Cardiac fibroblast (primary cell): ENCODE measurements around the gene ARFIP2.

Source experiments
- DNase-seq, 2 donors: peaks; one replicate each; pipeline versions ENCODE4 v3.0.0 to v3.0.0-alpha.2; 2010; ENCODE audit warnings: low read depth in 2 of 2
- H3K4me3 ChIP-seq, 2 donors: replicated peaks in 1 of 2; 1 replicate in 1 of 2; 2 replicates in 1 of 2; pipeline ENCODE4 v1.5.1; 2011; ENCODE audit warnings: low read depth in 2 of 2, low read length in 2 of 2, mild to moderate bottlenecking in 2 of 2, moderate library complexity in 1 of 2
- CTCF ChIP-seq: IDR thresholded peaks from one replicate; pipeline ENCODE4 v1.5.1; 2011; ENCODE audit warnings: low read depth, mild to moderate bottlenecking, low read length, inconsistent platforms

Gene ARFIP2

GRCh38 chr11:6489306-6489705 is 8.2 kb upstream of the ARFIP2 start:
- no peak for DNase-seq
- TF ChIP-seq CTCF, result no peak
- no peak overlapping the region for H3K4me3 ChIP-seq

GRCh38 chr11:6488821-6489220 is 7.7 kb upstream of the ARFIP2 start:
- no peak for TF ChIP-seq CTCF
- no peak for DNase-seq
- H3K4me3 ChIP-seq, result no peak overlapping the region

- no peak for DNase-seq
- no peak for TF ChIP-seq CTCF
- no peak overlapping the region for H3K4me3 ChIP-seq
Observed at GRCh38 chr11:6488342-6488741, 7.2 kb upstream of the ARFIP2 start.

- no peak for DNase-seq
- no peak for TF ChIP-seq CTCF
- H3K4me3 ChIP-seq, result no peak overlapping the region
Observed at GRCh38 chr11:6486938-6487337, 5.8 kb upstream of the ARFIP2 start.

GRCh38 chr11:6486256-6486655 is 5.1 kb upstream of the ARFIP2 start:
- H3K4me3 ChIP-seq, result no peak overlapping the region
- DNase-seq, result no peak
- no peak for TF ChIP-seq CTCF

- no peak for DNase-seq
- TF ChIP-seq CTCF, result no peak
Observed at GRCh38 chr11:6485661-6486060, 4.5 kb upstream of the ARFIP2 start.

GRCh38 chr11:6483015-6483414 is 1.9 kb upstream of the ARFIP2 start:
- H3K4me3 ChIP-seq, result no peak overlapping the region
- no peak for DNase-seq
- TF ChIP-seq CTCF, result no peak

More at GRCh38 chr11:6485661-6486060, 4.5 kb upstream of the ARFIP2 start:
- H3K4me3 ChIP-seq, result no peak overlapping the region
